ENCODE results near the gene CIAPIN1.

CIAPIN1 gene

GRCh38 chr16:57381791-57382534, 65.2 kb downstream of the CIAPIN1 start:
- DNase-seq: no peak

GRCh38 chr16:57380671-57381462, 66.3 kb downstream of the CIAPIN1 start:
- peak; percentile 11 for DNase-seq

- DNase-seq: no peak
Measured at GRCh38 chr16:57379579-57379978, 67.6 kb downstream of the CIAPIN1 start.

Measured in CD4-positive, alpha-beta T cell treated with Interleukin-6 for 4 hours (primary cell).